CD4-positive, alpha-beta T cell (primary cell): ENCODE data around the gene UGT3A2. TPM values are rescaled to one million over a fixed set of nuclear protein-coding genes. Genes with fewer than 3 reads are reported as not detected.

ENCODE experiments used
- ATAC-seq: fragments of 200-7000 bp; cut with Tn5 transposase; one replicate; pipeline ENCODE4 v1.10.0; 2022; ENCODE audit warnings: mild to moderate bottlenecking; ENCODE audit not compliant: poor library complexity
- CTCF ChIA-PET: fragments of 350-600 bp; sonication (Branson Sonifier 250); formaldehyde crosslinking; loops from one replicate; lab custom pipeline; 2021; ENCODE audit warnings: antibody characterized with exemption, inconsistent platforms; lab: Charles Lee
- POLR2A ChIA-PET: fragments of 350-600 bp; sonication (Branson Sonifier 250); formaldehyde crosslinking; loops from one replicate; lab custom pipeline; 2021; ENCODE audit warnings: antibody characterized with exemption, inconsistent platforms; lab: Charles Lee
- DNase-seq, 14 experiments: peaks; one replicate each; pipeline ENCODE4 v3.0.0-alpha.2; 2013 to 2020; ENCODE audit warnings: mixed read lengths in 2 of 14
- H3K27ac ChIP-seq, 2 donors: one replicate each; pipeline versions ENCODE4 v1.5.1 to v1.7.0; 2013; ENCODE audit warnings: low read length in 2 of 2, low read depth in 1 of 2, mild to moderate bottlenecking in 1 of 2
- H3K27me3 ChIP-seq, 2 experiments: 1 replicate in 1 of 2; 2 replicates in 1 of 2; pipeline versions ENCODE4 v1.6.1 to v1.7.0; 2013; ENCODE audit warnings: low read length in 2 of 2, control low read depth in 1 of 2, mild to moderate bottlenecking in 1 of 2, moderate library complexity in 1 of 2; ENCODE audit not compliant: insufficient read depth in 2 of 2, control insufficient read depth in 1 of 2
- H3K36me3 ChIP-seq: one replicate; pipeline ENCODE4 v1.6.1; 2013; ENCODE audit warnings: low read length, control low read depth; ENCODE audit not compliant: insufficient read depth
- H3K4me1 ChIP-seq: one replicate; pipeline ENCODE4 v1.6.1; 2013; ENCODE audit warnings: low read length, control low read depth; ENCODE audit not compliant: insufficient read depth
- H3K4me3 ChIP-seq: one replicate; pipeline ENCODE4 v1.5.1; 2013; ENCODE audit warnings: mild to moderate bottlenecking, low read length, moderate library complexity
- H3K9me3 ChIP-seq, 2 experiments: 1 replicate in 1 of 2; 2 replicates in 1 of 2; pipeline versions ENCODE4 v1.6.1 to v1.7.0; 2013; ENCODE audit warnings: low read length in 2 of 2, mild to moderate bottlenecking in 2 of 2, control low read depth in 1 of 2, moderate library complexity in 1 of 2; ENCODE audit not compliant: control insufficient read depth in 1 of 2, insufficient read depth in 1 of 2
- H3K27ac Mint-ChIP-seq: one replicate; pipeline ENCODE4 v1.8.0; 2020; ENCODE audit warnings: mixed read lengths
- H3K27me3 Mint-ChIP-seq: one replicate; pipeline ENCODE4 v1.8.0; 2021; ENCODE audit warnings: mixed read lengths
- H3K36me3 Mint-ChIP-seq: one replicate; pipeline ENCODE4 v1.8.0; 2021; ENCODE audit warnings: low read depth, mixed read lengths
- H3K4me1 Mint-ChIP-seq: one replicate; pipeline ENCODE4 v1.8.0; 2021; ENCODE audit warnings: low read depth, mixed read lengths
- H3K4me3 Mint-ChIP-seq: one replicate; pipeline ENCODE4 v1.8.0; 2020; ENCODE audit warnings: mild to moderate bottlenecking, mixed read lengths
- H3K9me3 Mint-ChIP-seq: one replicate; pipeline ENCODE4 v1.8.0; 2020; ENCODE audit warnings: mixed read lengths
- intact Hi-C, 2 experiments: fragments of 100-400 bp; cut with DNase I in 1 of 2; cut with micrococcal nuclease in 1 of 2; formaldehyde crosslinking; loops; one replicate each; pipeline versions ENCODE4 v1.15.1 to v1.9.0; 2023 to 2025; cut with DNase I, micrococcal nuclease
- total RNA-seq, 174 experiments: library from RNA in 2 of 174; stranded (reverse) in 2 of 174; gene quantifications; one replicate each; pipeline ENCODE4 v1.2.3 and lab custom pipeline; 2021 to 2026
- TF ChIP-seq, protein P1 (sequence below): fragments of 200-600 bp; IDR thresholded peaks from one replicate; pipeline ENCODE4 v1.8.0; 2022; ENCODE audit warnings: antibody characterized with exemption, mild to moderate bottlenecking

UGT3A2 gene
- total RNA-seq, 2 experiments from 2014 or later = not detected

DNA sequence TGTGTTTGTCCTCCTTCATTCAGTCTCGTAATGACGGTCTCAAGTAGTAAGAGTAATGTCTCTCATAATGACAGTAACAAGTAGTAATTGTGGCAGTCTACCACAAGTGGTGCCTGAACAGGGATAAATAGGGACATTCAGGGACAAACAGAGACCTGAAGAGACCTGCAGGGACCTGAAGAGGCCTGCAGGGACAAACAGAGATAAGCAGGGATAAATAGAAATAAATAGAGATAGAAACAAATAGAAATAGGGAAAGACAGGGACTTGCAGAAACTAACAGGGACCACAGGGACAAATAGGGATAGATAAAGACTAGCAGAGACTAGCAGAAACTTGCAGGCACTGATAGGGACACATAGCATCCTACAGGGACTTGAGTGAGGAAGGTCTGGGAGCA lies 7.9 kb downstream of the UGT3A2 start:
- intact Hi-C loops = no loop called here
- ATAC-seq (no peak), DNase-seq (no peak)
- TF ChIP-seq, protein P1, sequence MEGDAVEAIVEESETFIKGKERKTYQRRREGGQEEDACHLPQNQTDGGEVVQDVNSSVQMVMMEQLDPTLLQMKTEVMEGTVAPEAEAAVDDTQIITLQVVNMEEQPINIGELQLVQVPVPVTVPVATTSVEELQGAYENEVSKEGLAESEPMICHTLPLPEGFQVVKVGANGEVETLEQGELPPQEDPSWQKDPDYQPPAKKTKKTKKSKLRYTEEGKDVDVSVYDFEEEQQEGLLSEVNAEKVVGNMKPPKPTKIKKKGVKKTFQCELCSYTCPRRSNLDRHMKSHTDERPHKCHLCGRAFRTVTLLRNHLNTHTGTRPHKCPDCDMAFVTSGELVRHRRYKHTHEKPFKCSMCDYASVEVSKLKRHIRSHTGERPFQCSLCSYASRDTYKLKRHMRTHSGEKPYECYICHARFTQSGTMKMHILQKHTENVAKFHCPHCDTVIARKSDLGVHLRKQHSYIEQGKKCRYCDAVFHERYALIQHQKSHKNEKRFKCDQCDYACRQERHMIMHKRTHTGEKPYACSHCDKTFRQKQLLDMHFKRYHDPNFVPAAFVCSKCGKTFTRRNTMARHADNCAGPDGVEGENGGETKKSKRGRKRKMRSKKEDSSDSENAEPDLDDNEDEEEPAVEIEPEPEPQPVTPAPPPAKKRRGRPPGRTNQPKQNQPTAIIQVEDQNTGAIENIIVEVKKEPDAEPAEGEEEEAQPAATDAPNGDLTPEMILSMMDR = no peak
- no peaks in the 10 kb centered on the region for H3K27me3 ChIP-seq
- no peak overlapping the region for H3K27ac ChIP-seq
- Mint-ChIP-seq H3K4me1 (peaks cover 13% of the 10 kb centered on the region), H3K27me3 (peaks cover 4% of the 10 kb centered on the region), H3K4me3 (no peak overlapping the region), H3K36me3 (no peaks in the 10 kb centered on the region), H3K27ac (no peak overlapping the region), H3K9me3 (no peaks in the 10 kb centered on the region)
- POLR2A ChIA-PET = no interaction called here
- CTCF ChIA-PET = no interaction called here
- no peaks in the 10 kb centered on the region for H3K36me3 ChIP-seq
- no peak overlapping the region for H3K4me3 ChIP-seq
- H3K9me3 ChIP-seq = no peaks in the 10 kb centered on the region
- no peaks in the 10 kb centered on the region for H3K4me1 ChIP-seq

DNA sequence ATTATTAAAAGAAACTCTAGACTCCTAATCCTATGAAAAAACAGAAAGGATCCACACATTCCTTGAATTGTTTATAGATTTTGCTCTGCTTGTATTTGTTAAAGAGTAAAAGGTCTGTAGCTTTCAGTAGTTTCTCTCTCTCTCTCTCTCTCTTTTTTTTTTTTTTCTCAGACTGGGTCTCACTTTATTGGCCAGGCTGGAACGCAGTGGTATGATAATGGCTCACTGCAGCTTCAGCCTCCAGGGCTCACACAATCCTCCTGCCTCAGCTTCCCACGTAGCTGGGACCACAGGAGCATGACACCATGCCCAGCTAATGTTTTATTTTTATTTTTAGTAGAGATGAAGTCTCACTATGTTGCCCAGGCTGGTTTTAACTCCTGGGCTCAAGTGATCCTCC lies 9.3 kb downstream of the UGT3A2 start:
- TF ChIP-seq, protein P1 = no peak
- H3K27me3 ChIP-seq = no peaks in the 10 kb centered on the region
- ChIA-PET CTCF (no interaction called here), POLR2A (no interaction called here)
- no peak overlapping the region for H3K27ac Mint-ChIP-seq
- no peaks in the 10 kb centered on the region for H3K36me3 ChIP-seq
- H3K9me3 ChIP-seq = no peaks in the 10 kb centered on the region
- H3K4me1 ChIP-seq = no peaks in the 10 kb centered on the region
- H3K4me3 Mint-ChIP-seq = no peak overlapping the region
- no peaks in the 10 kb centered on the region for H3K36me3 Mint-ChIP-seq
- H3K4me3 ChIP-seq = no peak overlapping the region
- intact Hi-C loops = no loop called here
- DNase-seq (no peak), ATAC-seq (no peak)
- peaks cover 13% of the 10 kb centered on the region for H3K4me1 Mint-ChIP-seq
- H3K27ac ChIP-seq = no peak overlapping the region
- no peaks in the 10 kb centered on the region for H3K9me3 Mint-ChIP-seq
- H3K27me3 Mint-ChIP-seq = peaks cover 4% of the 10 kb centered on the region

DNA sequence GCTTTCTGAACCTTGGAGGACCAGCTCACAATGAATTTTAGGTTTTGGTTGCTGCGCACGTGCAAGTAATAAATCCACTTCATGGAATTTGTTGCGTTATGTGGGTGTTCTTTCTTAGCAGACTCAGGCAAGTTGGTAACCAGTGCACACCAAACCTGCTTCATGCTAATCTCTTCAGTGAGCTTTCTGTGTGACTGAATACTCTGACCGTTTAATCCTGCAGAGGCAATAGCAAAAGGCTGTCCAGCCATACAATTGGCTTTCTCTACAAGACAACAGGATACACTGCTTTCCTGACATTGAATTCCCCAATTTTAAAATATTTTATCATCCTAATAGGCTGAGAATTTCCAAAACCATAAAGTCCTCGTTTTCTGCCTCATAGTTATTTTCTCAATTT lies 10.3 kb downstream of the UGT3A2 start:
- DNase-seq (no peak), ATAC-seq (no peak)
- intact Hi-C loops = no loop called here
- no peaks in the 10 kb centered on the region for H3K9me3 ChIP-seq
- H3K4me1 ChIP-seq = no peaks in the 10 kb centered on the region
- CTCF ChIA-PET = no interaction called here
- H3K4me3 Mint-ChIP-seq = no peak overlapping the region
- H3K27ac ChIP-seq = no peak overlapping the region
- H3K27me3 ChIP-seq = no peaks in the 10 kb centered on the region
- no peak overlapping the region for H3K27ac Mint-ChIP-seq
- H3K36me3 ChIP-seq = no peaks in the 10 kb centered on the region
- H3K9me3 Mint-ChIP-seq = no peaks in the 10 kb centered on the region
- TF ChIP-seq, protein P1 = no peak
- H3K27me3 Mint-ChIP-seq = peaks cover 4% of the 10 kb centered on the region
- no peaks in the 10 kb centered on the region for H3K36me3 Mint-ChIP-seq
- POLR2A ChIA-PET = no interaction called here
- H3K4me1 Mint-ChIP-seq = peaks cover 13% of the 10 kb centered on the region
- no peak overlapping the region for H3K4me3 ChIP-seq
